ENCODE measurements around the gene NATD1. TPM values are rescaled to one million over a fixed set of nuclear protein-coding genes. Genes with fewer than 3 reads are reported as not detected.

Gene NATD1
- polyA plus RNA-seq, 2 of the 4 experiments (the other 2 are of a cell fraction) = 1.1 to 1.6 TPM

- 83% methylated on average over 11 of the region's 11 CpGs for WGBS (ENCODE audit: missing lambda C conversion rate)
- Histone ChIP-seq H3K4me3 (no peak overlapping the region), H3K9me3 (no peaks in the 10 kb centered on the region), H3K27ac (peak overlapping the region; percentile 78 to 89), H3K4me1 (peaks cover 34% of the 10 kb centered on the region), H3K4me2 (peak overlapping the region; percentile 92)
- CTCF ChIA-PET = interaction anchor here (1.2 to 2.5 kb wide), 6 partner anchors 10 to 224 kb away, joined by 3 to 20 read pairs (median 9); no protein-coding TSS in a partner anchor
- ATAC-seq = no peak
- no peak for DNase-seq (ENCODE audit: low read depth in 1 of 2, low spot score in 1 of 2)
- no peak for FAIRE-seq
- TF ChIP-seq MYC (IDR thresholded peaks at IDR 0.05; ENCODE audit: borderline replicate concordance, low read length) (no peak), CBX8 (IDR thresholded peaks at IDR 0.05) (no peak), MAFK (IDR thresholded peaks at IDR 0.05; ENCODE audit: partially characterized antibody) (no peak), ZC3H11A (IDR thresholded peaks at IDR 0.05) (no peak), ELK1 (IDR thresholded peaks at IDR 0.05; ENCODE audit: low read depth, low read length) (no peak), HMGXB4 (CRISPR knock-in tag; IDR thresholded peaks at IDR 0.05; ENCODE audit: borderline replicate concordance) (no peak), RFX5 (IDR thresholded peaks at IDR 0.05) (no peak), USF2 (IDR thresholded peaks at IDR 0.05) (no peak)
- POLR2A ChIA-PET = no interaction called here
Measured at GRCh38 chr17:21289175-21289901, 36.1 kb upstream of the NATD1 start.

- POLR2A ChIA-PET = interaction anchor here (0.6 to 1.1 kb wide), 2 partner anchors 75 to 246 kb away, joined by 3 read pairs; partner anchors contain the start of genes TMEM11 and USP22
- no peak for DNase-seq (ENCODE audit: low read depth in 1 of 2, low spot score in 1 of 2)
- TF ChIP-seq HOXA7 (CRISPR knock-in tag; IDR thresholded peaks at IDR 0.05) (no peak), KDM1A (IDR thresholded peaks at IDR 0.05; ENCODE audit: low read depth) (peak; percentile 69; the same call in 1 of the 2 replicates), HDAC2 (IDR thresholded peaks at IDR 0.05) (0 out of 2 replicates have a peak, but pooled peaks have one; percentile 14), CBX2 (IDR thresholded peaks at IDR 0.05; ENCODE audit: borderline replicate concordance, low read depth) (no peak), CHD2 (IDR thresholded peaks at IDR 0.05; ENCODE audit: low read length, partially characterized antibody) (no peak), CBX8 (IDR thresholded peaks at IDR 0.05) (no peak), BHLHE40 (IDR thresholded peaks at IDR 0.05; ENCODE audit: low read depth, low read length) (no peak), RFX5 (IDR thresholded peaks at IDR 0.05) (no peak), CHD4 (IDR thresholded peaks at IDR 0.05; ENCODE audit: borderline replicate concordance) (no peak), POLR2AphosphoS2 (conservative IDR thresholded peaks at IDR 0.05; ENCODE audit: low read length) (no peak), FOSL2 (IDR thresholded peaks at IDR 0.05) (no peak), FOSL2 (CRISPR knock-in tag; IDR thresholded peaks at IDR 0.05) (no peak), EP300 (IDR thresholded peaks at IDR 0.05) (no peak), RAD21 (conservative IDR thresholded peaks at IDR 0.05 in 1 of 2, IDR thresholded peaks at IDR 0.05 in 1 of 2) (no peak), KDM5A (IDR thresholded peaks at IDR 0.05) (no peak)
- TF ChIP-seq, protein P1, sequence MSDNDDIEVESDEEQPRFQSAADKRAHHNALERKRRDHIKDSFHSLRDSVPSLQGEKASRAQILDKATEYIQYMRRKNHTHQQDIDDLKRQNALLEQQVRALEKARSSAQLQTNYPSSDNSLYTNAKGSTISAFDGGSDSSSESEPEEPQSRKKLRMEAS (IDR thresholded peaks at IDR 0.05) = no peak
- TF ChIP-seq, protein P2, sequence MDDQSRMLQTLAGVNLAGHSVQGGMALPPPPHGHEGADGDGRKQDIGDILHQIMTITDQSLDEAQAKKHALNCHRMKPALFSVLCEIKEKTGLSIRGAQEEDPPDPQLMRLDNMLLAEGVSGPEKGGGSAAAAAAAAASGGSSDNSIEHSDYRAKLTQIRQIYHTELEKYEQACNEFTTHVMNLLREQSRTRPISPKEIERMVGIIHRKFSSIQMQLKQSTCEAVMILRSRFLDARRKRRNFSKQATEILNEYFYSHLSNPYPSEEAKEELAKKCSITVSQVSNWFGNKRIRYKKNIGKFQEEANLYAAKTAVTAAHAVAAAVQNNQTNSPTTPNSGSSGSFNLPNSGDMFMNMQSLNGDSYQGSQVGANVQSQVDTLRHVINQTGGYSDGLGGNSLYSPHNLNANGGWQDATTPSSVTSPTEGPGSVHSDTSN (IDR thresholded peaks at IDR 0.05) = no peak
- 29% methylated on average over 6 of the region's 6 CpGs for WGBS (ENCODE audit: missing lambda C conversion rate)
- H3K4me3 ChIP-seq = peak overlapping the region; percentile 28
- peak overlapping the region; percentile 78 to 89 for H3K27ac ChIP-seq
- H3K9me3 ChIP-seq = no peaks in the 10 kb centered on the region
- CTCF ChIA-PET = interaction anchor here (0.8 to 3.2 kb wide), 11 partner anchors 9 to 169 kb away, joined by 3 to 20 read pairs (median 3); no protein-coding TSS in a partner anchor
- no peak for FAIRE-seq
- ATAC-seq = no peak
- H3K4me1 ChIP-seq = peaks cover 38% of the 10 kb centered on the region
- peak overlapping the region; percentile 92 for H3K4me2 ChIP-seq
Measured at GRCh38 chr17:21288571-21289017, 35.4 kb upstream of the NATD1 start.

Data from A549 (cell line).